Measurements from ENCODE around the gene PPP1R15B.

DNA sequence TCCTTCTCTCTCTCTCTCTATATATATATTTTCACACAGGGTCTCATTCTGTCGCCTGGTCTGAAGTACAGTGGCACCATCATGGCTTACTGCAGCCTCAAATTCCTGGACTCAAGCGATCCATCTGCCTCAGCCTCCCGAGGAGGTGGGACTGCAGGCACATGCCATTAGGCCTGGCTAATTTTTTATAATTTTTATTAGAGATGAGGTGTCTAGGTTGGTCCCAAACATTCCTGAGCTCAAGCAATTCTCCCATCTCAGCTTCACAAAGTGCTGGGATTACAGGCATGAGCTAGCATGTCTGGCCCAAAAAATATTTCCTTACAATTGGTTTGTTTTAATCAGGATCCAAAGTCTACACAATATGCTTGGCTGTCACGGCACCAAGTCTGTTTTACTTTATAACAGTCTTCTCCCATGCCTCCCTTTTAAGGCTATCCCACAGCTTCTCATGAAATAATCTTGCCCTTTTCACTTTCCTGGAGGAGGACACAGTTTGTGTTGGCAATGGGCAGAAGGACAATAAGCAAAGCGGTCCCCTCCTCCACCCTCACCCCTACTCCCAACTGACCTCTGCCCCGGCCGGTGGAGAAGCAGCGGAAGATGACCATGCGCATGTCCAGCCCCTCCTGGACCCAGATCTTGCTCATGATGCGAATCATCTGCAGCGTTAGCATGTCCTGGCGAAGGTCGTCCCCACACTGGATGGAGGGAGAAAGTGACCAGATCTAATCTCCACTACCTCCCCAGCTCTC, 28.2 kb upstream of the PPP1R15B start:
- TF ChIP-seq, protein P1, sequence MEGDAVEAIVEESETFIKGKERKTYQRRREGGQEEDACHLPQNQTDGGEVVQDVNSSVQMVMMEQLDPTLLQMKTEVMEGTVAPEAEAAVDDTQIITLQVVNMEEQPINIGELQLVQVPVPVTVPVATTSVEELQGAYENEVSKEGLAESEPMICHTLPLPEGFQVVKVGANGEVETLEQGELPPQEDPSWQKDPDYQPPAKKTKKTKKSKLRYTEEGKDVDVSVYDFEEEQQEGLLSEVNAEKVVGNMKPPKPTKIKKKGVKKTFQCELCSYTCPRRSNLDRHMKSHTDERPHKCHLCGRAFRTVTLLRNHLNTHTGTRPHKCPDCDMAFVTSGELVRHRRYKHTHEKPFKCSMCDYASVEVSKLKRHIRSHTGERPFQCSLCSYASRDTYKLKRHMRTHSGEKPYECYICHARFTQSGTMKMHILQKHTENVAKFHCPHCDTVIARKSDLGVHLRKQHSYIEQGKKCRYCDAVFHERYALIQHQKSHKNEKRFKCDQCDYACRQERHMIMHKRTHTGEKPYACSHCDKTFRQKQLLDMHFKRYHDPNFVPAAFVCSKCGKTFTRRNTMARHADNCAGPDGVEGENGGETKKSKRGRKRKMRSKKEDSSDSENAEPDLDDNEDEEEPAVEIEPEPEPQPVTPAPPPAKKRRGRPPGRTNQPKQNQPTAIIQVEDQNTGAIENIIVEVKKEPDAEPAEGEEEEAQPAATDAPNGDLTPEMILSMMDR (IDR thresholded peaks at IDR 0.05), result no peak
- TF ChIP-seq POLR2A (IDR thresholded peaks at IDR 0.05), result no peak

All from heart left ventricle (tissue), 13 donors.